NCI-H2029 treated with DMSO at 0.1 percent for 48 hours (cell line): ENCODE data around the gene PRKG1.
"Not testable (repeated sequence)": the region's sequence is repeated elsewhere in the genome, so short reads cannot be mapped to it uniquely, and the experiment has no call there.

ENCODE experiments used
- DNase-seq: peaks from one replicate; lab custom pipeline; 2025; lab: John Stamatoyannopoulos, UW

PRKG1 gene

GRCh38 chr10:52121688-52122087 lies 1047.4 kb downstream of the PRKG1 start:
- no peak for DNase-seq

GRCh38 chr10:52128056-52128683 lies 1053.9 kb downstream of the PRKG1 start:
- no peak for DNase-seq

GRCh38 chr10:52129410-52130178 lies 1055.3 kb downstream of the PRKG1 start:
- no peak for DNase-seq

- no peak for DNase-seq
Measured at GRCh38 chr10:52135101-52135500, 1060.8 kb downstream of the PRKG1 start.

- no peak for DNase-seq
Measured at GRCh38 chr10:52136921-52137320, 1062.6 kb downstream of the PRKG1 start.

- DNase-seq: no peak
Measured at GRCh38 chr10:52143338-52143737, 1069.1 kb downstream of the PRKG1 start.

GRCh38 chr10:52145636-52146035 lies 1071.3 kb downstream of the PRKG1 start:
- DNase-seq: no peak

GRCh38 chr10:52146766-52147165 lies 1072.5 kb downstream of the PRKG1 start:
- DNase-seq: no peak

- no peak for DNase-seq
Measured at GRCh38 chr10:52170776-52171175, 1096.5 kb downstream of the PRKG1 start.

GRCh38 chr10:52172581-52172980 lies 1098.3 kb downstream of the PRKG1 start:
- no peak for DNase-seq

- no peak for DNase-seq
Measured at GRCh38 chr10:52185256-52185655, 1111.0 kb downstream of the PRKG1 start.

- DNase-seq: no peak
Measured at GRCh38 chr10:52187521-52188258, 1113.4 kb downstream of the PRKG1 start.

GRCh38 chr10:52191049-52191448 lies 1116.8 kb downstream of the PRKG1 start:
- no peak for DNase-seq

GRCh38 chr10:52194191-52194590 lies 1119.9 kb downstream of the PRKG1 start:
- DNase-seq: no peak

GRCh38 chr10:52194716-52195115 lies 1120.4 kb downstream of the PRKG1 start:
- DNase-seq: no peak

GRCh38 chr10:52197098-52197497 lies 1122.8 kb downstream of the PRKG1 start:
- DNase-seq: no peak

- DNase-seq: no peak
Measured at GRCh38 chr10:52198540-52198939, 1124.3 kb downstream of the PRKG1 start.

- not testable (repeated sequence) for DNase-seq
Measured at GRCh38 chr10:52204906-52205305, 1130.6 kb downstream of the PRKG1 start.

- DNase-seq: no peak
Measured at GRCh38 chr10:52208365-52208764, 1134.1 kb downstream of the PRKG1 start.

GRCh38 chr10:52210161-52210560 lies 1135.9 kb downstream of the PRKG1 start:
- no peak for DNase-seq

- no peak for DNase-seq
Measured at GRCh38 chr10:52212062-52212461, 1137.8 kb downstream of the PRKG1 start.

GRCh38 chr10:52212802-52213201 lies 1138.5 kb downstream of the PRKG1 start:
- DNase-seq: no peak

GRCh38 chr10:52213321-52213752 lies 1139.0 kb downstream of the PRKG1 start:
- DNase-seq: no peak
